CD4-positive, alpha-beta T cell treated with Interleukin-15 for 4 hours (primary cell): ENCODE data around the gene PDGFRB.

Experiments
- DNase-seq: peaks from one replicate; pipeline ENCODE4 v3.0.0-alpha.2; 2020; ENCODE audit warnings: low spot score

PDGFRB gene

DNA sequence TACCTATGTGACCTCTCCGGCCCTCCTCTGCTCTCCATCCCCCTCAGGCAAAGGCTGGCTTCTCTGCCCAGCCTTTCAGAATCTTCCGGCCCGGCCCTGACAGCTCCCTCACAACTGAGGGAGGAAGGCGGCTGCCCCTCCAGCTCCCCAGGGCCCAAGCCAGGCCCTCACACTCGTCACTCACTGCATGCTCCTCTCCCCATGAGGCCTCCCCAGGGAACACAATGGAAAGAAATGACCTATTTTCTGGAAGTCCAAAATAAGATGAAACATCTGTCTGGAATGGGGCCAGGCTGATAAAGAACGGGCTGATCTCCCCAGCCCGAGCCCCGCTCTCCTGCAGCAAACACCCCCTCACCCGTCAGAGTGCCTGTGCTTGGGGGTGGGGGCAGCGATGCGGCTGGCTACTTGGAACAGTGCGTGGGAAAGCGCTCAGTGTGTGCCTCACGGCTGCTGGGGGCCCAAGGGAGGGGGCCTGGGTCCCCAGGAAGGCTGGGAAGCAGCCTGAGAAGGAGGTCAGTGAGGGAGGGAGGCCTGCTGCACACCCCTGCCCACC lies 11.3 kb downstream of the PDGFRB start:
- no peak for DNase-seq

DNA sequence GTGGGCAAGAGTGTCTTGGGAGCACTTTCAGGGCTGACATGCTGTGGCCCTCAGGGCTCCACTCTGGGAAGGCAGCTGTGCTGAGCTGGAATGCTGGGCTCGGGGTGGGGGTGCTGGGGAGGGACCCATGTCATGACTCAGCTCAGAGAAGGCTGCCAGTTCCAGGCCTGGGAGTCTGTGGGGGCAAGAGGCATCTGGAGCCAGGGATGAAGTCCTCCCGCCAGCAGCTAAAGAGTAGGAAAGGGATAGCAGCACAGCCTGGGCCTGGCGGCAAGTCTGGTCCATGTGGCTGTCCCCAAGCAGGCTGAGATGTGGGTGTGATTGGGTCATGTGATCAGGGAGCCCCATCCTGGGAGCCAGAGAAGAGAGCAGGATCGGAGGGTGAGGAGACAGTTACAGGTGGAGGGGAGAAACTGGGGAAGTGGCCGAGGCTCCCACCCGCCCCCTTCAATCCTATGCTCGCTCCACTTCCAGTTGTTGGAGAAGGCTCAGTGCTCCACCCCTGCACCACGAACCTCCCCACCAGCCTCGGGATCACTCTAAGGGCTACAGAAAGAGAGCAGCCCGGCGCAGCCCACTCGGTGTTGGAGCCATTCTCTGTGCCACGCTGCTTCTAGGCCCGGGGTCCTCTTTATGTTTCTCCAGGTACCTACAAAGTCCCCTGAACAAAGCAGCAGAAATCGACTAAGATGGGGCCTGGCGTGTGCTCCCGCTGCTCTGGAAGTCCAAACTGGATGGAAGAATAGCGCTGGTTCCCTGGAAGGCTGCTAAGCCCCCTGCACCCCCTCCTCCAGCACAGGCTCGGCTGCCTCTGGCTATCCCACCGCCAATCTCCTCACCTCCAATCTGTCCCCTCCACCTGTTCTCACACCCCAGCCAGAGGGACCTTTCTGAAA lies 12.0 kb downstream of the PDGFRB start:
- DNase-seq: no peak

DNA sequence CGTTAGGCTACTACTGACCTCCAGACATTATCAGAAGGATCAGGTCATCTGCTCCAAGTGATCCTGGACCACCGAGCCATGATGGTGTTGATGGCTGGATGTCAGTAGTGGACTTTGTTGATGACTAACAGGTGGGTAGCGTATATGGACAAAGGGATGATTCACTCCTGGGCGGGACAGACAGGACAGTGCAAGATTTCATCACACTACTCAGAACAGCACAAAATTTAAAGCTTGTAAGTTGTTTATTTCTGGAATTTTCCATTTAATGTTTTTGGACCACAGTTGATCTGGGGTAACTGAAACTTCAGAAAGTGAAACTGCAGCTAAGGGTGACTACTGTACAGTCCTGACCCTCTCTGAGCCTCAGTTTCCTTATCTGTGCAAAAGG lies 12.7 kb downstream of the PDGFRB start:
- DNase-seq: no peak

DNA sequence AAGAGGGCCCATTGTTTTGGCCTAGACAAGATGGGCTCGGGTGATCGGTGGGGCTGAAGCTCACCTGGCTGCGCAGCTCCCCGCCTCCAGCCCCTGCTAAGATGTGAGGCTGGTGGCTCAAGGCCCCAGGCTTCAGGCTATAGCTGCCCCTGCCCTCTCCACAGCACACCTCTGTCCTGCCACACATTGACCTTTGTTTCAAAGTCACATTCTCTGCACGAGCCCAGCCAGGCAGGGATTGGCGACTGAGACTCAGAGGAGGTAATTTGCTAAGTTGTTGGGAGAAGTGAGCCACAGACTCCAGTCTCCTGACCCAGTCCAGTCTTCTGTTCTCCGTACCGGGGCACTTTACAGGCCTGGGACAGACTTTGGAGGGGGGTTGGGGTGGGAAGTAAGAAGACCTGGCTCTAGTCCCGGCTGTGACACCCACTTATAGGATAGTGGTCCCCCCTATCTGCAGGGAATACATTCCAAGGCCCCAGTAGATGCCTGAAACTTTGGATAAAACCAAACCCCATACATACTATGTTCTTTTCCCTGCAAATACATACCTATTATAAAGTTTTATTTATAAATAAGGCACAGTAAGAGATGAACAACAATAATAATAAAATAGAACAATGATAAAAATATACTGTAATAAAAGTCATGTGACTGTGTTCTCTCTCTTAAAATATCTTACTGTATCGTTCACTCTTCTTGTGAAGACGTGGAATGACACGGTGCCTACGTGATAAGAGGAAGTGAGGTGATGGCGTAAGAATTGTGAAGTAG lies 13.3 kb downstream of the PDGFRB start:
- DNase-seq: no peak

DNA sequence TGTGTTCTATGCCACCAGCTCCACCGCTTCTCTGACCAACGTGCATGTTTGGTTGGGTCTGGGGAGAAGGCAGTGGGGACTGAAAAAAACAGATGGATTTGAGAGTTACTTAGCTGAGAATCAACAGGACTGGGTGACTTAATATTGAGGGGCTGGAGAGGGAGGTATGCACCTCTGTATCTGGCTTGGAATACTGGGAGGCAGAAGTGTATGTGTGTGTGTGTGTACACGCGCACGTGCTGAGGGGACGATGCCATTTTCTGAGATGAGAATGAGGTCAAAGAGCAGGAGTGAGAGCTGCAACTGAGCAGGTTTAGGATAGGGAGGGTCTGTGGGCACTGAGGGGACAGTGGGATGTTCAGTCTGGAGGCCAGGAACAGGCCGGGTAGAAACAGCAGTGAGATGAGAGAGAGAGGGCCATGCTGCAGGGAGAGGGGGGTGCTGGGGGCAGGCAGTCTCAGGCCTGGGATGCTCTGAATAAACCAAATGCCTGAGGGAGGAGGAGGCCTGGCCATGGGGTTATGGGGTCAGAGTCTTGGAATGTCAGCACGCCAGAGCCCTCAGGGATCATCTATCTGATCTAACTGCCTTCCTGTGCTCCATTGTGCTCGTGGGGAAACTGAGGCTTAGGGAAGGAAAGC lies 14.0 kb downstream of the PDGFRB start:
- DNase-seq: no peak

DNA sequence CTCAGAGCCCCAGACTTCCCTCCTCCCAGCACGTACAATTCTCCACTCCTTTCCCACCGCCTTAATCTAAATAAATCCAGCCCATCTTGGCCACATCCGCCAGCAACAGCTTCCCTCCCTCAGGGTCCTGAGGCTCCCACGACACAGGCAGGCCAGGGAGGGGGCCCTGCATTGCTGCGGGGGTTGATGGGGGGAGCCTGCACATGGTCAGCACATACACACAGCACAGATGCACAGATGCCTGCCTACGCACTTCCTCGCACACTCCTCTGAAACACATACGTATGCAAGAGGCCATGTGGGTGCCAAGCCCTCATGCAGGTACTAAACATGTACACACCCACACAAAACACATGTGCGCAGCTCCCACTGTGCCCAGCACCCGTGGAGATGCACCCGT lies 14.8 kb downstream of the PDGFRB start:
- no peak for DNase-seq

DNA sequence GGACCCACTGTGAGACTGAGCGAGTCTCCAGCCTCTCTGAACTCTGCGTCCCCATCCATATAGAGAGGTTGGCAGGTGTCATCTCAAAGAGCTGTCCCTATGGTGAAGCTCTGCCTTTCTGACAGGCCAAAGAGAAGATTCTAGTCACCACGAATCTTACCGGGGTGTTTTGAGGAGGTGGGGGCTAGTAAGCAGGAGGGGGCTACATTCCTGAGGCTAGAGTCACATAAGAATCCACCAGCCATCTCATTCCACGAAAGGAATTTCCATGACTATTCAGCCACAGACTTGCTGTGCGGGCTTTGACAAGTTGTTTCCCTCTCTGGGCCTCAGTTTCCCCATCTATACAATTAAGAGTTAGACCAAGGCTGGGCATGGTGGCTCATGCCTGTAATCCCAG lies 16.3 kb downstream of the PDGFRB start:
- no peak for DNase-seq

DNA sequence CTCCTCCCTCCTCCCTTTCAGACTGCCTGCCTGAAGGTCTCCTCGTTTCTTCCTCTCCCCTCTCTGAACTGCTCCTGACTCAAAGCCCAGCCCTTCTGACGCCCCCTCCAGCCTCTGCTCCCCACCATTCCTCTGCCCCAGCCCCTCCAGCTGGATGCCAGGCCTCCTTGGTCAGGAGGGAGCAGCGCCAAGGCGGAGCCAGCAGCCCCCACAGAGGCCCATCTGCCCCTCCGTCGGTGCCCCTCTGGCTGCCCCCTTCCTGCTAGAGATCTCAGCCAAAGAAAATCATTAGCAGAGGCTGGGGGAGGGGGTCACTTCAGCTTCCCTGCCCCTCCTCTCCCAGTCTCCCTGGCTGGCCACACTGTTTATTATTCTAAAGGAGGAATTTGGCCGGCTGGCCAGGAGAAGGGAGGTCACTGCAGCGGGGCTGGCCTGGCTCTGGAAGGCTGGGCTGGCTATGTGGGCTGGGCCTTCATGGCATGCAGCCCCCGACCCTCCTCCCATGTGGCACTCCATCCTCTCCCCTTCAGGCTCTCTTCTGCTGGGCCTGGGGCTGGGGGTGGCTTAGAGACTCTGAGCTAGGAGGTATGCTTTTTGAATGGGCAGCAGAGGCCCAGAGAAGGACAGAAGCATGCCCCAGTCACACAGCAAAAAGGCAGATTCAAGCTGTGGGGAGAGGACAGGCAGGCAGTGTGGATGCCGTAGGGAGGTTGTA lies 16.9 kb downstream of the PDGFRB start:
- no peak for DNase-seq

DNA sequence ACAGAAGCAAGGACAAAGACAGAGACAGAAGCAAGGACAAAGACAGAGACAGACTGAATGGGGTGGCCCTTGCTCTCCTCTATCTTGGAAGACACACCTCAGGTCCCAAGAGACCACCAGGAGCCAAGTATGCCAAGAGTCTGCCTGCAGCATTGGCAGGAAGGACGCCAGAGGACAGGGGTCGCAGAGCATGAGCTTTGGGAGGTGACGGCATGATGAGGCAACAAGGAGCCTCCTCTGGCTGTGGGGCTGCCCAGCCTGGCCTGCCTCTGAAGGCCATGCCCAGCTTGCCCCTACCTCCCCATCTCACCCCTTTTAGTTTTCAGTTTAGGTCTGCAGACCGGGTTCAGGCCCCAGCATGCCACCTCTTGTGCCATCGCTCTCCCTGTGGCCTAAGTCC lies 17.6 kb downstream of the PDGFRB start:
- DNase-seq: no peak

DNA sequence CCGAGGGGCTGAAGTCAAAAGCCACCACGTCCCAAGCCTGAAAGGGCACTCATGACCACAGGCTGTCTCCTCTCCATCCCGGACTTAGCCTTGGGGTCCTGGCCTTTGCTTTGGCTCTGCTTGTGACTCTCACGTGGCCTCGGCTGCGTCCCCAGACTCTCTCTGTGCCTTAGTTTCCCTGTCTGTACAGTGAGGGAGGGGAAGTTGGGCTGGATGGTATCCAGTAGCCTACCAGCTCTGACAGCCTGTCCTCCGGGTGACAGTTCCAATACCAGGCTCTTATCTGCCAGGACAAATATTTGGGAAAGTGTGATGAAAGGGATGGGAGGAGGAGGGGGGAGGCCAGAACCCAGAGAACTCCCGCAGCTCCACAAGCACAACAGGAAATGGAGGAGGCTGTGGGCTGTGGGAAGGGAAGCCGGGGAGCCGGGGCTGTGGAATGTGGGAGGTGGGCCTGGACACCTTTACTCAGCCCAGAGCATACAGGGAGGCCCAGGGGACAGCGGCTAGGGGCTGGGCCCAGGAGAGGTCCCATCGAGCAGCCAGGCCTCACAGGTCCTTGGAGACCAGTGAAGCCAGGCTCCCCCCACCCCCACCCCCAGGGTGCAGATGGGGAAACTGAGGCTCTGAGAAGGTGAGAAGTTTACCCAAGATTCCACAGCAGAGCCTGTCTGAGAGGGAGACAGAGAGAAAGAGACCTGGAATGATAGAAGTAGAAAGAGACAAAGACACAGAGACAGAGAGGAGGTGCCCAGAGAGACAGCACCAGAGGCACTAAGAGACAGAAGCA lies 18.3 kb downstream of the PDGFRB start:
- DNase-seq: no peak

DNA sequence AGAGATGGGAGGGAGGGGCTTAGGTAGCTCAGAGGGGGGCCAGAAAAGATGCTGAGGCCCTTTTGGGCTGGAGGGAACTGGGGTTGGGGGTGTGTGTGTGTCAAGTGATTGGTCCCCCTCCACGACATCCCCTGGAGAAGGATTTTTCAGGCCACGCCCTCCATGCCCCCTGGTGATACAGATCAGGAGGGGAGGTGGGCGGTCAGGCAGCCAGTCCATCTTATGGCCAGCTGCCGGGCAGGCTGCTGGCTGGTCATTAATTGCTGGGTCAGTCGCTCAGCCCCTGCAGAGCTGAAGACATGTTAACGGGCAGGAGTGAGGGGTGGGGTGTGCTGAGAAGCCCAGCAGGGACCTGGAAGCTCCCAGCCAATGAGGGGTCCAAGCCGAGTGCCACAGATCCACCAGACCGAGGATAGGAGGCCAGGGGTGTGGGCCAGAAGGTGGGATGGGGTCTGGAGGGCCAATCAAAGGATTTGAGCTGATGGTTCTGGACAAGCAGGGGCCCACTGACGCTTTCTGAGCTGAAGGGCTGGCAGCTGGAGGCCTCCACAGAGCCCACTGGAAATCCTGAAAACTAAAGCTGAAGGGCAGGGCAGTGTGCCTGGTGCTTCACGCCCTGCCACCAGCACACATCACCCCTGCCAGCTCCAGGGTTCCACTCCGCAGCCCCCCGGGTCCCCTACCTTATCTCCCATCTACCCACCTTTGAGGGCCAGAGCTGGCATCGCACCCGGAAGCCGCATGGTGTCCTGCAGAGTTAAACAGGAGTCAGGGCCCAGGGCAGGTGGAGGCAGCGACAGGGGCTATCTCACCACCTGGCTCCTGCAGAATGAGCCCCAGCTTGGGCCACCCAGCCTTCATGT lies 19.1 kb downstream of the PDGFRB start:
- no peak for DNase-seq

DNA sequence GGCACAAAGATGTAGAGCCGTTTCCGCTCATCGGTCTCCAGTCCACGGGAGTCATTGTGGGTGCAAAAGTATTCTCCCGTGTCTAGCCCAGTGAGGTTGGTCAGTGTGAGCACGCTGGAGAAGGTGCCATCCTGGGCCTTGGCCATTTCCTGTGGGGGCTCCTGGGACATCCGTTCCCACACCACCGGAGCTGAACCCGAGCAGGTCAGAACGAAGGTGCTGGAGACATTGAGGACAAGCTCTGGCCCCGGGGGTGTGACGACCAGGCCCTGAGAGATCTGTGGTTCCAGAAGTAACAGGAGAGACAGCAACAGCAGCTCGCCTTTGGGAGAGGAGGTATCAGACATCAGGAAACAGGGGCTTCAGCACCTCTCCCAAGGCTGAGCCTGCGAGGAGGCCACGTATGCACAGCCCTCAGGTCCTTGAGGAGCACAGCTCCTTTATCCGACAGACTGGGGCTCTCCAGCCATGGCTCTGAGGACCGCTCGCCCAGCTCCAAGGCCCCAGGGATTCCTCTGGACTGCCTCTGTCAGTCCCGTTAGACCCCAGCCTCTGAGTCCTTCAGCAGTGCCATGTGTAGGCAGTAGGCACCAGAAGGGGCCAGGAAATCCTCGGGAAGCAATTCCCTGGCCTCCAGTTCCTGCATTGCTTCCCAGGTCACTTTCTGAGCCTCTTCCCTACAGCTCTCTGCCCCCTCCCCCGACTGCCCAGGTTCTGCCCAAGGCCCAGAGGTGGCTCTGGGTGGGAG lies 19.9 kb downstream of the PDGFRB start:
- DNase-seq: no peak

DNA sequence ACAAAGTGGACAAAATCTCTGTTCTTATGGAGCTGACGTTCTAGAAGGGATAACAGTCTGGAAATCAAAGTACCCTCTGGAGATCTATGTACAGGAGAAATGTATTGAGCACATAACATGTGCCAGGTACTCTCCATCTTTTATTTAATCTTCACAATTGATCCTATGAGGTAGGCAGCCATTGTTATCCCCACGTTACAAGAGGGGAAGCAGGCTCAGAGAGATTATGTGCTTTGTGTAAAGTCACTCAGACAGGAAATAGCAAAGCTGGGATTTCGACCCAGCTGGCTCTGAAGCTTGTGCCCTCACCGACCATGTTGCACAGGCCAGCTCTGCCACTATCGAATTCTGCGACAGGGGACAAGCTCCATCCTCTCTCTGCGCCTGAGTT lies 21.5 kb downstream of the PDGFRB start:
- DNase-seq: no peak

DNA sequence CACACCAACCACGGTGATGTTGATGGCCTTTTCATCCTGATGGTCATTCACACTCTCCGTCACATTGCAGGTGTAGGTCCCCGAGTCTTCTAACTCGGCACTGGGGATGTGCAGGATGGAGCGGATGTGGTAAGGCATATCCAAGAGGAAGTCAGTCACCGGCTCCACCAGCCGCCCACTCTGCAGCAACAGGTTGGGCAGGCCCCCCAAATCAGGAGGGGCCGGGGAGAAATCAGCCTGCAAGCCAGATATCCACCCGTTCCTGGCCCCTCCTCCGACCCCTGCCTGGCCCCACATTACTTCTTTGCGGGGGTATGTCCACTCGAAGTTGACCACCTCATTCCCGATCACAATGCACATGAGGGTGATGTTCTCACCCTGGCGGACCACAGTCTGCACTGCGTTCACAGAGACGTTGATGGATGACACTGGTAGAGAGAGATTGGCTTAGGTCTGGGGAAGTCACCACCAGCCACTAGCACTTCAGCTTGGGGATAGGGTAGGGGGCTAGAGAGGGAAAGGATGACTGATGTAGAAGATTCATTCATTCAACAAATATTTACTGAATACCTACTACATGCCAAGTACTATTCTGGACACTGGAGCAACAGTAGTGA lies 22.0 kb downstream of the PDGFRB start:
- no peak for DNase-seq

DNA sequence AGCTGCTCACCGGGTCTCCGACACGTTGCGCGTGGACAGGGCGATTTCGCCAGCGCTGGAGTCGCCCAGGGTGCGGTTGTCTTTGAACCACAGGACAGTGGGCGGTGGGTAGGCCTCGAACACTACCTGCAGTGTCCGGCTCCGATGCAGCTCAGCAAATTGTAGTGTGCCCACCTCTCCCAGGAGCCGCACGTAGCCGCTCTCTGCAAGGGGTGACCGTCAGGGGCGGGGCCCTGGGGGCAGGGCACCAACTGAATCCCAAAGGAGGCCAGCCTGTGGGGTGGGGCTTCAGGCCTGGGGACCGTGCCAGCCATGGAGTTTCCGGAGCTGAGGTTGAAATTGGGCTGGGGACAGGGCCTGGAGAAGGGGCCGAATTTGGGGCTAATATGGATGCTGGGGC lies 22.9 kb downstream of the PDGFRB start:
- no peak for DNase-seq

DNA sequence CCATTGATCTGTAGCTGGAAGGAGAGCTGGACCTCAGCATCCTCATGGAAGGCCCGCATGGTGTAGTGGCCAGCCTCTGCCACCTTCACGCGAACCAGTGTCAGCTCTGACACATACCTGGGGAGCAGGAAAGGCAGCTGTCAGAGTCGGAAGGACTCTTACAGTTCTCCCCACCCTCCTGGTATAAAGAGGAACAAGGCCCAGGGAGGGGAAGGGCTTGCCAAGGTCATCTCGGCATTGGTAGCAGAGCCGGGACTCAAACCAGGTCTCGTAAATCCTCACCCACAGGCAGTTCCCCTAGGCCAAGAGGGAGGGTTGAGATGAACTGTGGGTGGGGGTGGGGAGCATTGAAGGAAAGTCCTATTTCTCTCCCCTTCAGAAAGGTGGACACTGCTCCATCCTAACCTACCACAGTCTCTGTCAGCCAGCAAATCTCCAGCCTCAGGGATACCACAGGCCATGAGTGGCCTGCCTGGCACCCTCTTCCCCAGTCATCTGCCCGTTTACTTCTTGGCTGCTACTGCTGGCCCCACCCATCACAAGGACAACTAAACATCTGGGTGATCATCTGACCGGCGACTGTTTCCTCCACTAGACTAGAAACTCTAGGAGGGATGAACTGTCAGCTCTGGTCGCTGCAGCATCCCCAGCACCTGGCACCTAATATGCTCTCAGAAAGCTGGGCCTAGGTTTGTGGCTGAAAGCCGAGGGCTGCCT lies 23.5 kb downstream of the PDGFRB start:
- DNase-seq: no peak

DNA sequence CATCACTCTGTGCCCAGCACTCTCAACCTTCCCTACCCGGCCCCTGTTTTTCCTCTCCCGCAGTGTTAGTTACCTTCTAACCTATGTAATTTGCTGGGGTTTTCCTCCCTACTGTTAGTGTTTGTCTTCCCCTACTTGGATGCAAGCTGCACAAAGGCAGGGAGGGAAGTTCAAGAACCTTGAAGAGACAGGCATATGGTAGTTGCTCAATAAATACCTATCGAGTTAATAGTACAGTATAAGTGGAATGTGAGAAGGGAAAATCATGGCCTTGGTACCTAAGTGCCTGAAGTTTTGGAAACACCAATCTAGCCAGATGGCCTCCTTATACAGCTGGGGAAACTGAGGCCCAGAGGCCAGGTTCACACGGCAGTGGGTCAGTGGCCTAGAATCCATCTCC lies 24.2 kb downstream of the PDGFRB start:
- no peak for DNase-seq

DNA sequence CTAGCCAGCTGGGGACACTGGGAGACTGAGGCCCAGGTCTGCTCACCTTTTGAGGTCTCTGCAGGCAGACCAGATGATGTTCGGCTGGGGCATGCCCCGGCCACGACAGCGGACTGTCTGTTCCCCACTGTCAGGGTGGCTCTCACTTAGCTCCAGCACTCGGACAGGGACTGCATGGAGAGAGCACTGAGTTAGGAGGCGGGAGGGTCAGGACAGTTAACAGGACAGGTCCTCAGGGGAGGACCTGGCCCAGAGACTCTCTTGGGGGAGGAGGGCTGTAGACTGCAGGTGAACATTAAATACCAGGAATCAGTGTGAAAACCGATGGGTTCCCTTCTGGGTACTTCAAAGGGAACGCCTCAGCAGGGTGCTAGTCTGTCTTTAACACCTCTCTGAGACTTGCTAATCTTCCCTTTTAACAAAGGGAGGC lies 25.1 kb downstream of the PDGFRB start:
- DNase-seq: no peak
